Heart right ventricle (tissue), 16 donors: ENCODE data around the gene MICAL2. TPM values are rescaled to one million over a fixed set of nuclear protein-coding genes. Genes with fewer than 3 reads are reported as not detected.
A peak's percentile ranks its signal among the peaks of the same experiment; 100 is the strongest.

ENCODE experiments used
- ATAC-seq, 8 donors: fragments of 200-7000 bp; cut with Tn5 transposase; one replicate each; pipeline ENCODE4 v1.9.1; 2020; ENCODE audit warnings: mild to moderate bottlenecking in 8 of 8, moderate library complexity in 8 of 8, moderate number of reproducible peaks in 1 of 8
- DNase-seq, 2 donors: peaks; one replicate each; pipeline ENCODE4 v3.0.0-alpha.2; 2020
- H3K27ac ChIP-seq, 10 donors: fragments of 200-600 bp; sonication (generic) in 2 of 10; one replicate each; pipeline versions ENCODE4 v1.5.0 to v1.8.0; 2020 to 2022; ENCODE audit warnings: mild to moderate bottlenecking in 3 of 10
- H3K27me3 ChIP-seq, 7 donors: fragments of 200-600 bp; one replicate each; pipeline ENCODE4 v1.8.0; 2021 to 2022; ENCODE audit warnings: mild to moderate bottlenecking in 2 of 7
- H3K36me3 ChIP-seq, 9 donors: fragments of 200-600 bp; sonication (generic) in 1 of 9; one replicate each; pipeline versions ENCODE4 v1.5.0 to v1.8.0; 2020 to 2022; ENCODE audit warnings: mild to moderate bottlenecking in 2 of 9
- H3K4me1 ChIP-seq, 9 donors: fragments of 200-600 bp; sonication (generic) in 1 of 9; one replicate each; pipeline versions ENCODE4 v1.5.0 to v1.8.0; 2020 to 2022; ENCODE audit warnings: mild to moderate bottlenecking in 4 of 9
- H3K4me3 ChIP-seq, 10 donors: fragments of 200-600 bp; sonication (generic) in 2 of 10; one replicate each; pipeline versions ENCODE4 v1.5.0 to v1.8.0; 2020 to 2022; ENCODE audit warnings: mild to moderate bottlenecking in 7 of 10, moderate library complexity in 2 of 10
- H3K9me3 ChIP-seq, 11 donors: fragments of 200-600 bp in 10 of 11; sonication (generic) in 2 of 11; one replicate each; pipeline versions ENCODE4 v1.5.0 to v1.8.0; 2013 to 2022; ENCODE audit warnings: mild to moderate bottlenecking in 2 of 11, control low read depth in 1 of 11, moderate library complexity in 1 of 11
- WGBS, 2 donors: extraction: QIAGEN DNeasy Blood & Tissue Kit; methylation state at CpG; one replicate each; pipeline ENCODE4 v1.1.7; 2013; ENCODE audit warnings: inconsistent platforms in 1 of 2; 5-methylcytosine and 5-hydroxymethylcytosine counted together
- intact Hi-C, 10 donors: fragments of 100-400 bp; cut with DNase I; formaldehyde crosslinking; loops; one replicate each; pipeline versions ENCODE4 v1.11.1 to v1.14.2; 2022
- polyA plus RNA-seq, 2 donors: library from polyadenylated mRNA; stranded (reverse); fragments of 200-250 nt; gene quantifications; one replicate each; pipeline ENCODE4 v1.2.3, GENCODE V29; 2013
- total RNA-seq, 10 donors: library from RNA; stranded (reverse); fragmentation: NEBNext Ultra II Directional in 3 of 10; extraction: Animal tissue kit (Norgen Biotek cat#: 25700) in 3 of 10; gene quantifications; one replicate each; pipeline versions ENCODE4 v1.2.1 to v1.2.4, GENCODE V29; 2021 to 2023
- TF ChIP-seq, protein P1 (sequence below), 9 donors: fragments of 200-600 bp; sonication (generic) in 2 of 9; IDR thresholded peaks; one replicate each; pipeline versions ENCODE4 v1.5.0 to v1.8.0; 2021 to 2022; ENCODE audit warnings: antibody characterized with exemption in 9 of 9, mild to moderate bottlenecking in 5 of 9, moderate library complexity in 1 of 9
- donor health status: Arrhythmogenic right ventricular cardiomyopathy.
- donor health status: ischemic (EF 13 %, LVEDD 7.1; RV severe dilation, severe dysfunction).
- donor health status: healthy with polysubstance abuse.
- donor health status: DM: no; HTN: yes; CAD: no.
- donor health status: DM: no; HTN: no; CAD: no.
- donor health status: ischemic (EF 25% LVEDD 6.9; RV normal size, moderate dysfunction).
- donor health status: ischemic (EF 25% LVEDD 5.7; RV mildly dilated, moderate dysfunction).
- donor health status: healthy.
- donor health status: DM: yes; HTN: yes; CAD: no.
- donor health status: Ischemic cardiomyopathy.
- donor health status: ischemic (EF 35%, LVEDD 5.7; RV mildly dilated, moderate dysfunction).
- donor health status: nonischemic (EF 11% LVEDD 7.7; RV severe dilation, severe dysfunction).
- donor health status: DM: yes; HTN: yes; CAD: no.
- donor health status: PGD.
- donor health status: ischemic (EF 29% LVEDD 5.4; RV normal size, mild dysfunction).
- donor health status: nonischemic (EF 23%, LVEDD 6.1; RV moderate dilation, normal function).

The MICAL2 gene
- total and polyA plus RNA-seq, 12 donors = 32.5 to 95.7 (median 70.5) TPM

DNA sequence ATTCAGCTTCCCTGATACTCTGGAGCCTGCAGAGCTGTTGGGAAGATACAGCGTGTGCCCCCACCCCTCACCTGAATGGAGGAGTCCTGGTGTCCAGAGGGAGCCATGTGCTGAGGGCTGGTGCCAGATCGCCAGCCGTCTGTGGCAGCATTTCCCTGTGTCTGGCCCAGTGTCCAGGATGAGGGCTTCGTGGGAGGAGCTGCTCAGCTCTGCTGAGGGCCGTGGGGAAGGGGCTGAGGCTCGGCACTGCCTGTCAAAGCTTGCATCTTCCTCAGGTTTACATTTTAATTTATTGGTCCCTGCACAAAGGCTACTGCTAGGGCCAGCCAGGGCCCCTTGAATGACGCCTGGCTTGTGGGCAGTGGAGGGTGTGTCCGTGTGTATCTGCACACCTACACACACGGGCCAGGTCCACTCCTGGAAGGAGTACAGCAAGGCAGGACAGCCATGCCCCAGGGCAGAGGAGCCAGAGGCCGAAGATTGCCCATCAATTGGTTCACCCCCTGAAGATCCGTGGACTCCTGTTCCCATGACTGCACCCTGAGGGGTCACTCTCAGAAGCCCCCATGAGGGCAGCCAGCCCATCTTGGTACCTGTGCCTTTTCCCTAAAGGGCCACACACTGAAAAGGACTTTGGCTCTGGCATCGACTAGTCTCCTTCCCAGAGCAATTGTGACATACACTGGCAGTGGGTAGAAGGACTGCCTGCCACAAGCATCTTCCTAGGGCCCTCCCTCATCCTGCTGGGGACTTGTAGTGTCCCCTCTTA lies 159.2 kb downstream of the MICAL2 start:
- intact Hi-C loops = loop anchor here in 1 of 10 donors (10.0 kb wide), 1 partner anchor 475 kb away; no protein-coding TSS in a partner anchor
- peak in 6 of 8 donors; percentile 25 to 59 (median 36) for ATAC-seq
- Histone ChIP-seq H3K9me3 (no peaks in the 10 kb centered on the region), H3K27ac (peak overlapping the region in 4 of 10 donors; percentile 1 to 48 (median 24)), H3K4me1 (peaks cover 0 to 20% (median 10%) of the 10 kb centered on the region in 9 donors), H3K27me3 (no peaks in the 10 kb centered on the region), H3K4me3 (no peak overlapping the region), H3K36me3 (peaks cover 0 to 3% (median 0%) of the 10 kb centered on the region in 9 donors)
- TF ChIP-seq, protein P1, sequence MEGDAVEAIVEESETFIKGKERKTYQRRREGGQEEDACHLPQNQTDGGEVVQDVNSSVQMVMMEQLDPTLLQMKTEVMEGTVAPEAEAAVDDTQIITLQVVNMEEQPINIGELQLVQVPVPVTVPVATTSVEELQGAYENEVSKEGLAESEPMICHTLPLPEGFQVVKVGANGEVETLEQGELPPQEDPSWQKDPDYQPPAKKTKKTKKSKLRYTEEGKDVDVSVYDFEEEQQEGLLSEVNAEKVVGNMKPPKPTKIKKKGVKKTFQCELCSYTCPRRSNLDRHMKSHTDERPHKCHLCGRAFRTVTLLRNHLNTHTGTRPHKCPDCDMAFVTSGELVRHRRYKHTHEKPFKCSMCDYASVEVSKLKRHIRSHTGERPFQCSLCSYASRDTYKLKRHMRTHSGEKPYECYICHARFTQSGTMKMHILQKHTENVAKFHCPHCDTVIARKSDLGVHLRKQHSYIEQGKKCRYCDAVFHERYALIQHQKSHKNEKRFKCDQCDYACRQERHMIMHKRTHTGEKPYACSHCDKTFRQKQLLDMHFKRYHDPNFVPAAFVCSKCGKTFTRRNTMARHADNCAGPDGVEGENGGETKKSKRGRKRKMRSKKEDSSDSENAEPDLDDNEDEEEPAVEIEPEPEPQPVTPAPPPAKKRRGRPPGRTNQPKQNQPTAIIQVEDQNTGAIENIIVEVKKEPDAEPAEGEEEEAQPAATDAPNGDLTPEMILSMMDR (IDR thresholded peaks at IDR 0.05) = no peak
- 65% methylated on average over 12 of the region's 12 CpGs for WGBS, 2 donors
- no peak for DNase-seq

DNA sequence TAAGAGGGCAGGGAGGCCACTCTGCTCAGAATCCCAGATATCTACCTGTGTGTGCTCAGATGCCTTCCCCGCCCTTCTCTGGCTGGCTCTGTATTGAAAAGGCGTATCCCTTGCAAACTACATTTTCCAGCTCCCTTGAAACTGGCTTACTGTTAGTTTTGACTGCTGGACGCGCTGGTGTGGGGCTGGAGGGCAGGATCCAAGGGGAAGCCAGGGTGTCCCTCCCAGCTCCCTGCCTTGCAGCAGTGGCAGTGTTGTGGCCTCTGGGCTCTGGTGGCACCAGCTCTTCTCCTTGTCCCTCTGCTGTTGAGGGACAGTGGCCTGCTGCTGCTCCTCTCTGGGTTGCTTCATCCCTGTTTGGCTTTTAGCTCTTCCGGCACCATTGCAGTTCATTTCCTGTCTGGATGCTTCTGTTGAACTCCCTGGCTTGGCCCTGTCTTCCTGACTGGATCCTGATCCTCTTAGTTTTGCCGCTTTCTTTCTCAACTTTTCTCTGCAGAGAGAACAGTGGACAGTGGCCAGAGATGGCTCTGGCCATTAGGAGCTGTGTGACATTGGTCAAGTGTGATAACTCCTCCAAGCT lies 159.9 kb downstream of the MICAL2 start:
- TF ChIP-seq, protein P1 (IDR thresholded peaks at IDR 0.05) = no peak
- intact Hi-C loops = loop anchor here in 1 of 10 donors (10.0 kb wide), 1 partner anchor 476 kb away; no protein-coding TSS in a partner anchor
- ATAC-seq = peak in 2 of 8 donors; percentile 3 to 8
- H3K4me1 ChIP-seq = peaks cover 0 to 20% (median 10%) of the 10 kb centered on the region in 9 donors
- no peak overlapping the region for H3K4me3 ChIP-seq
- H3K36me3 ChIP-seq = no peaks in the 10 kb centered on the region
- no peak overlapping the region for H3K27ac ChIP-seq
- no peak for DNase-seq
- H3K9me3 ChIP-seq = no peaks in the 10 kb centered on the region
- WGBS, 2 donors = 66 to 78% methylated on average over 6 of the region's 6 CpGs
- H3K27me3 ChIP-seq = no peaks in the 10 kb centered on the region

DNA sequence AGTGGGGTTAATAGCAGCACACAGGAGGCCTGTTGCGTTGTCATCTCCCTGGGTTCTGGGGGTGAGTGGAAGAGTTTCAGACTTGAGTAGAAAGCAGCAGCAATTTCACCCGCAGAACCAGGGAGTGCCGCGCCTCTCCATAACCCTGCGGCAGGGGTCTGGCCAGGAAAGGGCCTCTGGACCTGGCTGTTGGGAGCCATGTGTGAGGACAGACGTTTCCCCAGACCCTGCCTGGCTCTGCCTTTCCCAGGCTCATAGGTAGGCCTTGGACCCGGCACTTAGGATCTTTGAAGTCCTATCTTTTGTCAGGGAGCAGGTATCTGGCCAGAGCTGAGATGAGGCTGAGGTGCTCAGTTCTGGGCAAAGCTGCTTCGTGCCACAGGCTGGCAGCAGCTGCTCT lies 160.4 kb downstream of the MICAL2 start:
- ATAC-seq (no peak), DNase-seq (no peak)
- intact Hi-C loops = loop anchor here in 1 of 10 donors (10.0 kb wide), 1 partner anchor 476 kb away; no protein-coding TSS in a partner anchor
- no peaks in the 10 kb centered on the region for H3K9me3 ChIP-seq
- TF ChIP-seq, protein P1 (IDR thresholded peaks at IDR 0.05) = no peak
- no peaks in the 10 kb centered on the region for H3K36me3 ChIP-seq
- peaks cover 0 to 20% (median 10%) of the 10 kb centered on the region in 9 donors for H3K4me1 ChIP-seq
- H3K27me3 ChIP-seq = no peaks in the 10 kb centered on the region
- H3K4me3 ChIP-seq = no peak overlapping the region
- no peak overlapping the region for H3K27ac ChIP-seq
- 87 to 92% methylated on average over 8 of the region's 8 CpGs for WGBS, 2 donors

DNA sequence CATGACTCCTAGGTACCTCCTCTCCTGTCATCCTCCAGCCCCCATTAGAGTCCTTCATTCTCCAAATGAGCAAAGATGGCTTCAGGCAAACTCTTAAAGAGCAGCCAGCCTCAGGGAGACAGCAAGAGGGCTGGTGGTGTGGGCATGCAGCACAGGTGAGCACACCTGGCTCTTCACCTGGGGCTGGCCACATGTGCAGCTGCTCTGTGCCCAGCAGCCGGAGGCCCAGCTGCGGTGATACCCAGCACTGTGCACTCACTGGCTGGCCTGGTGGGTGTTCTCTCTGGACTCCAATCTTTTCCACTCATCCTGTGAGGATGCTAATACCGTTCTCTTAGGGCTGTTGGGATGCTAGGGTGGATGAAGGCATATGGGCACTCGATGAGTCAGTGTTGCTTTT lies 160.9 kb downstream of the MICAL2 start:
- Histone ChIP-seq H3K4me3 (no peak overlapping the region), H3K36me3 (no peaks in the 10 kb centered on the region), H3K27me3 (no peaks in the 10 kb centered on the region), H3K4me1 (peaks cover 0 to 20% (median 10%) of the 10 kb centered on the region in 9 donors), H3K9me3 (no peaks in the 10 kb centered on the region), H3K27ac (no peak overlapping the region)
- TF ChIP-seq, protein P1 (IDR thresholded peaks at IDR 0.05) = no peak
- no peak for DNase-seq
- ATAC-seq = no peak
- intact Hi-C loops = loop anchor here in 1 of 10 donors (10.0 kb wide), 1 partner anchor 476 kb away; no protein-coding TSS in a partner anchor
- 72 to 82% methylated on average over 4 of the region's 4 CpGs for WGBS, 2 donors
